Measurements from ENCODE around the gene POLDIP2.

Gene POLDIP2

DNA sequence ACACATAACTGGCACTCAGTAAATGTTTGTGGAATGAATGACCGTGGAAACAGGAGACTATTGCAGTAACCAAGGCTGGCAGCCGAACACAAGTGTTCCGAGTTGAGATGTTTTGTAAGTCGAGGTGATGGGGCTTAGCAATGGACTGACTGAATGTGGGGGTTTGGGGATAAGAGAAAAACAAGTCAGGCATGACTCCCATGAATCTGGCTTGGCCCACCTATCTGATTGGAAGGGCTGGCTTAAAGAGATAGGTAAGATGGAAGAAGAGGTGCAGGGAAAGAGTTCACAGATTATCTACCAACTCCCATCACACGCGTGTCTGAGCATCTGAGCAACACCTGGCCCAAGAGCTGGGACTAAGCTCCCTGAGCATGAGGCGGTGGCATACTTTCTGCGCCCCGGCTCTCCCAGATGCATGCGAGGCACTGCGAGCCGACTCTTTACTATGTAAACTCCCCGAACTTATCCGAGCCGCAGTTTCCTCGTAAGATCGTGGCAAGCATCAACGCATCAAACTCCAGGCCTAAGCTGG is 22.6 kb downstream of the POLDIP2 start:
- DNase-seq (ENCODE audit: low read depth in 1 of 2, low spot score in 1 of 2) = no peak
- peak overlapping the region; percentile 69 for H3K27ac ChIP-seq (replicated peaks)

DNA sequence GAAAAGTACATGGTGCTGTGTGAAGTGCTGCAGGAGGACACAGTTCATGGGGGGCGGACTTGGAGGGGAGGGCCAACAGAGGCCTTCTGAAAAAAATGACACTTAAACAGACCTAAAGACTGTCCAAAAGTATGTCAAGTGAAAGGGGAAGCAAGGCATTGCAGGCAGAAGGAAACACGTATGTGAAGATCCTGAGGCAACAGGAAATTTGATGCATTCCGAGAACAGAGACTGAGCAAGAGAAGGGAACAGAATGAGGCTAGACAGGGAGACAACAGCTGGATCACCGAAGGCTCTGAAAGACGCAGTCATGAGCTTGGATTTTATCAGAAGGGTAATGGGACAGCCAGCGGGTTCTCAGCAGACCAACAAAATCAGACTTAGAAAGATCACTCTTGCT is 23.2 kb downstream of the POLDIP2 start:
- peak in 1 of 2 experiments; percentile 53 for DNase-seq (ENCODE audit: low read depth in 1 of 2, low spot score in 1 of 2)

More for the DNA sequence above, 22.6 kb downstream of the POLDIP2 start:
- peak overlapping the region; percentile 97 for H3K4me3 ChIP-seq (replicated peaks; ENCODE audit: insufficient read depth, low read length)
- H3K27me3 ChIP-seq (ENCODE audit: insufficient read depth, poor library complexity, severe bottlenecking) = no peaks in the 10 kb centered on the region
- TF ChIP-seq SPI1 (IDR thresholded peaks at IDR 0.05; ENCODE audit: borderline replicate concordance, low read depth) (no peak), GABPA (IDR thresholded peaks at IDR 0.05; ENCODE audit: low read depth) (no peak), POLR2AphosphoS5 (IDR thresholded peaks at IDR 0.05; ENCODE audit: low read depth) (no peak)
- TF ChIP-seq, protein P1, sequence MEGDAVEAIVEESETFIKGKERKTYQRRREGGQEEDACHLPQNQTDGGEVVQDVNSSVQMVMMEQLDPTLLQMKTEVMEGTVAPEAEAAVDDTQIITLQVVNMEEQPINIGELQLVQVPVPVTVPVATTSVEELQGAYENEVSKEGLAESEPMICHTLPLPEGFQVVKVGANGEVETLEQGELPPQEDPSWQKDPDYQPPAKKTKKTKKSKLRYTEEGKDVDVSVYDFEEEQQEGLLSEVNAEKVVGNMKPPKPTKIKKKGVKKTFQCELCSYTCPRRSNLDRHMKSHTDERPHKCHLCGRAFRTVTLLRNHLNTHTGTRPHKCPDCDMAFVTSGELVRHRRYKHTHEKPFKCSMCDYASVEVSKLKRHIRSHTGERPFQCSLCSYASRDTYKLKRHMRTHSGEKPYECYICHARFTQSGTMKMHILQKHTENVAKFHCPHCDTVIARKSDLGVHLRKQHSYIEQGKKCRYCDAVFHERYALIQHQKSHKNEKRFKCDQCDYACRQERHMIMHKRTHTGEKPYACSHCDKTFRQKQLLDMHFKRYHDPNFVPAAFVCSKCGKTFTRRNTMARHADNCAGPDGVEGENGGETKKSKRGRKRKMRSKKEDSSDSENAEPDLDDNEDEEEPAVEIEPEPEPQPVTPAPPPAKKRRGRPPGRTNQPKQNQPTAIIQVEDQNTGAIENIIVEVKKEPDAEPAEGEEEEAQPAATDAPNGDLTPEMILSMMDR (IDR thresholded peaks at IDR 0.05; ENCODE audit: insufficient read depth, low read length) = no peak
- TF ChIP-seq, protein P2, sequence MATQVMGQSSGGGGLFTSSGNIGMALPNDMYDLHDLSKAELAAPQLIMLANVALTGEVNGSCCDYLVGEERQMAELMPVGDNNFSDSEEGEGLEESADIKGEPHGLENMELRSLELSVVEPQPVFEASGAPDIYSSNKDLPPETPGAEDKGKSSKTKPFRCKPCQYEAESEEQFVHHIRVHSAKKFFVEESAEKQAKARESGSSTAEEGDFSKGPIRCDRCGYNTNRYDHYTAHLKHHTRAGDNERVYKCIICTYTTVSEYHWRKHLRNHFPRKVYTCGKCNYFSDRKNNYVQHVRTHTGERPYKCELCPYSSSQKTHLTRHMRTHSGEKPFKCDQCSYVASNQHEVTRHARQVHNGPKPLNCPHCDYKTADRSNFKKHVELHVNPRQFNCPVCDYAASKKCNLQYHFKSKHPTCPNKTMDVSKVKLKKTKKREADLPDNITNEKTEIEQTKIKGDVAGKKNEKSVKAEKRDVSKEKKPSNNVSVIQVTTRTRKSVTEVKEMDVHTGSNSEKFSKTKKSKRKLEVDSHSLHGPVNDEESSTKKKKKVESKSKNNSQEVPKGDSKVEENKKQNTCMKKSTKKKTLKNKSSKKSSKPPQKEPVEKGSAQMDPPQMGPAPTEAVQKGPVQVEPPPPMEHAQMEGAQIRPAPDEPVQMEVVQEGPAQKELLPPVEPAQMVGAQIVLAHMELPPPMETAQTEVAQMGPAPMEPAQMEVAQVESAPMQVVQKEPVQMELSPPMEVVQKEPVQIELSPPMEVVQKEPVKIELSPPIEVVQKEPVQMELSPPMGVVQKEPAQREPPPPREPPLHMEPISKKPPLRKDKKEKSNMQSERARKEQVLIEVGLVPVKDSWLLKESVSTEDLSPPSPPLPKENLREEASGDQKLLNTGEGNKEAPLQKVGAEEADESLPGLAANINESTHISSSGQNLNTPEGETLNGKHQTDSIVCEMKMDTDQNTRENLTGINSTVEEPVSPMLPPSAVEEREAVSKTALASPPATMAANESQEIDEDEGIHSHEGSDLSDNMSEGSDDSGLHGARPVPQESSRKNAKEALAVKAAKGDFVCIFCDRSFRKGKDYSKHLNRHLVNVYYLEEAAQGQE (IDR thresholded peaks at IDR 0.05; ENCODE audit: insufficient replicate concordance, low read depth) = no peak

DNA sequence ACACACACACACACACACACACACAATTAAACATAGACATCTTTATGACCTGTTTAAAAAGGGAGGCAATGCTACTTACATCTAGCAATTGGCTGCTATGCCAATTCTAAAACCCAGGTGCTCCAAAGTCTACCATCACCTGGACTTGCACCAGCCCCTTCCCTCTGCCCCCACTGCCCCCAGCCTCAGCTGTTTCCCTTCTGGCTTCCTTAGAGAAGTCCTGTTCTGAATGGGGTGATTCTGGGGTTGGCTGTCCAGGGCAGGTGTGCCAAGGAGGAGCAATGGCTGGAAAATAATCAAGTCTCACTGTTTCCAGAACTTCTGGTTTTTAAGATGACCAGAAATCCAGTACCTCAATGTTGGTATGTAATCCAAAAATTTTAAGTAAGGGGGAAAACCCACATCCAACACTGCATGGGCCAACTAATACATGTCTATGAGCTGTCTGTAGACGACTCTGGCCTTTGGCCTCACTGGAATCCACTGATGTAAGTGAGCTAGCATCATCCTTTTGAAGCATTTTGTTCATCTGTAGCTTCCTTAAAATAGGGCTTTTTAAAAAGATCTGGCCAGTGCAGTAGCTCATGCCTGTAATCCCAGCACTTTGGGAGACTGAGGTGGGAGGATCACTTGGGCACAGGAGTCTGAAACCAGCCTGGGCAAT is 24.1 kb downstream of the POLDIP2 start:
- no peak for DNase-seq (ENCODE audit: low read depth in 1 of 2, low spot score in 1 of 2)
- no peak for TF ChIP-seq SPI1 (IDR thresholded peaks at IDR 0.05; ENCODE audit: borderline replicate concordance, low read depth)
- TF ChIP-seq, protein P2 (IDR thresholded peaks at IDR 0.05; ENCODE audit: insufficient replicate concordance, low read depth) = no peak
- no peak for TF ChIP-seq POLR2AphosphoS5 (IDR thresholded peaks at IDR 0.05; ENCODE audit: low read depth)
- TF ChIP-seq GABPA (IDR thresholded peaks at IDR 0.05; ENCODE audit: low read depth) = no peak
- TF ChIP-seq, protein P1 (IDR thresholded peaks at IDR 0.05; ENCODE audit: insufficient read depth, low read length) = no peak
- H3K27me3 ChIP-seq (ENCODE audit: insufficient read depth, poor library complexity, severe bottlenecking) = no peaks in the 10 kb centered on the region
- peak overlapping the region; percentile 69 for H3K27ac ChIP-seq (replicated peaks)
- no peak overlapping the region for H3K4me3 ChIP-seq (replicated peaks; ENCODE audit: insufficient read depth, low read length)

More for the DNA sequence above, 23.2 kb downstream of the POLDIP2 start:
- peak overlapping the region; percentile 69 for H3K27ac ChIP-seq (replicated peaks)
- H3K4me3 ChIP-seq (replicated peaks; ENCODE audit: insufficient read depth, low read length) = peak overlapping the region; percentile 97
- no peaks in the 10 kb centered on the region for H3K27me3 ChIP-seq (ENCODE audit: insufficient read depth, poor library complexity, severe bottlenecking)
- TF ChIP-seq, protein P2 (IDR thresholded peaks at IDR 0.05; ENCODE audit: insufficient replicate concordance, low read depth) = no peak
- TF ChIP-seq, protein P1 (IDR thresholded peaks at IDR 0.05; ENCODE audit: insufficient read depth, low read length) = no peak
- TF ChIP-seq GABPA (IDR thresholded peaks at IDR 0.05; ENCODE audit: low read depth) = no peak
- TF ChIP-seq POLR2AphosphoS5 (IDR thresholded peaks at IDR 0.05; ENCODE audit: low read depth) = no peak
- TF ChIP-seq SPI1 (IDR thresholded peaks at IDR 0.05; ENCODE audit: borderline replicate concordance, low read depth) = no peak
